IMR-90 (cell line): ENCODE measurements around the gene UNK. TPM values are rescaled to one million over a fixed set of nuclear protein-coding genes. Genes with fewer than 3 reads are reported as not detected.

Source experiments
- BHLHE40 ChIP-seq: fragments of 150-350 bp; IDR thresholded peaks from 2 replicates; pipeline ENCODE4 v1.6.1; 2016; ENCODE audit warnings: mild to moderate bottlenecking, low read depth, low read length
- MAFK ChIP-seq: IDR thresholded peaks from 2 replicates; pipeline ENCODE4 v1.6.1; 2012; ENCODE audit warnings: low read depth, low read length, improper control_type of control experiment
- NFE2L2 ChIP-seq: fragments of 150-350 bp; IDR thresholded peaks from 2 replicates; pipeline ENCODE4 v1.6.1; 2016; ENCODE audit warnings: low read depth, mild to moderate bottlenecking, low read length
- POLR2A ChIP-seq: IDR thresholded peaks from 2 replicates; pipeline ENCODE4 v1.6.1; 2012; ENCODE audit warnings: mild to moderate bottlenecking, low read depth, low read length
- polyA plus RNA-seq, 3 experiments: library from polyadenylated mRNA; depleted of rRNA; stranded (reverse); fragments of >200 nt; gene quantifications; 2 replicates each; pipeline ENCODE4 v1.2.3, GENCODE V29; 2012; ENCODE audit warnings: low replicate concordance in 1 of 3
- total RNA-seq: library from RNA; depleted of rRNA; stranded (reverse); fragments of >200 nt; gene quantifications from 2 replicates; pipeline ENCODE4 v1.2.3, GENCODE V29; 2012
- TF ChIP-seq, protein P1 (sequence below): fragments of 150-350 bp; IDR thresholded peaks from 2 replicates; pipeline ENCODE4 v1.6.1; 2017; ENCODE audit warnings: mild to moderate bottlenecking, antibody characterized with exemption, low read length, low read depth

The UNK gene
- total and polyA plus RNA-seq, 2 of the 4 experiments (the other 2 are of a cell fraction) = 15.4 to 17.3 TPM

DNA sequence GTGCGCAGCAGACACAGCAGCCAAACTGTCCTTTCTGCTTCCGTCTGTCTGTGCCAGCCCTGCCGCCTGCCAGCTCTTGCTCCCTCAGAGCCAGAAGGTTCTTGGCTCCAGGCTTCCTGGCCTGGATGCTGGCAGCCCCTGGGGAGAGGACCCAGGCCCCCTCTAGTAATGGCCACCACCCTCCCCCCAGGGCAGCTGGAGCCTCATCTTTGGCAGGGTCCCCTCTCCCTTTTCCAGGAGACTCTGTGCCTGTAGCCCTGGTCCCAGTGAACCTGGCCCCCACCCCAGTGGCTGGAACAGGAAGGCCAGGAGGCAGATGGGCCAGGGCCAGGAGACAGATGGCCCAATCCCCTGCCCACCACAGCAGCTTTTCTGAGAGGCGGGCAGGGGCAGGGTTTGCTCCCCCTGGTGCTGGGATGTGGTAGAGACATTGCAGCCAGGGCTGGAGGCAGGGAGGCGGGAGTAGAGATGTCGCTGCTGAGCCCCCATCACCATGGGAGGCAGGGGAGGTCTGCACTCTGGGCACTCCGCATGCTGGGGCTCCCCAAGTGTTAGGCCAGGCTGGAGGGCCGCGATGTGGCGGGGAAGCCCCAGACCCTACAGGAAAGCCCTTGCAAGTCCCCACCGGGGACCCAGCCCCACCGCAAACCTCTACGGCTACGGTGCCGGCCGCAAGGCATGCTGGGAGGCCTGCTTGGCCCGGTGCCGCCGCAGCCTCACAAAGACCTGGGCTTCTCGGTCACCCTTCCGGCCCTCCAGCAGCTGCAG is 42.9 kb downstream of the UNK start (continued):
- TF ChIP-seq, protein P1, sequence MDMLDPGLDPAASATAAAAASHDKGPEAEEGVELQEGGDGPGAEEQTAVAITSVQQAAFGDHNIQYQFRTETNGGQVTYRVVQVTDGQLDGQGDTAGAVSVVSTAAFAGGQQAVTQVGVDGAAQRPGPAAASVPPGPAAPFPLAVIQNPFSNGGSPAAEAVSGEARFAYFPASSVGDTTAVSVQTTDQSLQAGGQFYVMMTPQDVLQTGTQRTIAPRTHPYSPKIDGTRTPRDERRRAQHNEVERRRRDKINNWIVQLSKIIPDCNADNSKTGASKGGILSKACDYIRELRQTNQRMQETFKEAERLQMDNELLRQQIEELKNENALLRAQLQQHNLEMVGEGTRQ = no peak
- TF ChIP-seq POLR2A (no peak), MAFK (no peak), BHLHE40 (no peak), NFE2L2 (no peak)
